H1 (cell line): ENCODE data around the gene BARX1. TPM values are rescaled to one million over a fixed set of nuclear protein-coding genes. Genes with fewer than 3 reads are reported as not detected.

Source experiments
- CTCF ChIA-PET: fragments of 300-600 bp; sonication (Branson Sonifier 250); formaldehyde crosslinking; loops from one replicate; lab custom pipeline; 2021; ENCODE audit not compliant: partially characterized antibody; lab: Charles Lee
- POLR2A ChIA-PET: fragments of 300-600 bp; sonication (Branson Sonifier 250); formaldehyde crosslinking; loops from one replicate; lab custom pipeline; 2021; ENCODE audit warnings: inconsistent platforms; ENCODE audit not compliant: partially characterized antibody; lab: Charles Lee
- DNase-seq, 2 experiments: peaks; one replicate each; pipeline versions ENCODE4 v3.0.0 to v3.0.0-alpha.2; 2010 to 2022; ENCODE audit warnings: low spot score in 2 of 2, low read depth in 1 of 2, mixed read lengths in 1 of 2
- FAIRE-seq: peaks from 2 replicates; lab custom pipeline; 2011; peaks lifted over from hg19 to GRCh38; lab: Jason Lieb, UNC
- H2AFZ ChIP-seq: 2 replicates; pipeline ENCODE4 v1.8.1; 2012; ENCODE audit warnings: low read length, inconsistent platforms
- H2AK5ac ChIP-seq: 2 replicates; pipeline ENCODE4 v1.6.1; 2013; ENCODE audit warnings: low read depth, low read length
- H2BK120ac ChIP-seq: replicated peaks from 2 replicates; pipeline ENCODE3; 2013; ENCODE audit warnings: low read depth, low read length, inconsistent platforms
- H2BK12ac ChIP-seq: 2 replicates; pipeline ENCODE4 v1.6.1; 2013; ENCODE audit warnings: low read depth, low read length
- H2BK15ac ChIP-seq: 2 replicates; pipeline ENCODE4 v1.6.1; 2013; ENCODE audit warnings: low read length
- H2BK20ac ChIP-seq: 2 replicates; pipeline ENCODE4 v1.6.1; 2013; ENCODE audit warnings: low read length
- H2BK5ac ChIP-seq: 2 replicates; pipeline ENCODE4 v1.6.1; 2013; ENCODE audit warnings: low read depth, low read length
- H3K14ac ChIP-seq: 2 replicates; pipeline ENCODE4 v1.6.1; 2013; ENCODE audit warnings: inconsistent platforms; ENCODE audit not compliant: insufficient read length
- H3K18ac ChIP-seq: 2 replicates; pipeline ENCODE4 v1.6.1; 2013; ENCODE audit warnings: low read length; ENCODE audit errors: extremely low read depth
- H3K23ac ChIP-seq: 2 replicates; pipeline ENCODE4 v1.6.1; 2013; ENCODE audit warnings: inconsistent platforms; ENCODE audit not compliant: insufficient read length
- H3K23me2 ChIP-seq: 2 replicates; pipeline ENCODE4 v1.6.1; 2013; ENCODE audit warnings: low read depth, low read length
- H3K27ac ChIP-seq: 2 replicates; pipeline ENCODE4 v1.6.1; 2011; ENCODE audit warnings: low read depth, low read length, inconsistent platforms
- H3K27me3 ChIP-seq, 4 experiments: replicated peaks in 1 of 4; 1 replicate in 1 of 4; 2 replicates in 3 of 4; pipeline versions ENCODE4 v1.6.1 to v1.8.1; 2011 to 2013; ENCODE audit warnings: low read length in 3 of 4, mild to moderate bottlenecking in 3 of 4, inconsistent platforms in 2 of 4, mixed read lengths in 2 of 4, moderate library complexity in 1 of 4; ENCODE audit not compliant: control insufficient read depth in 3 of 4, insufficient read depth in 3 of 4; ENCODE audit errors: extremely low read depth in 1 of 4
- H3K36me3 ChIP-seq, 4 experiments: 2 replicates each; pipeline versions ENCODE4 v1.6.1 to v1.8.1; 2011 to 2013; ENCODE audit warnings: mild to moderate bottlenecking in 4 of 4, low read length in 3 of 4, moderate library complexity in 2 of 4, control low read depth in 1 of 4, inconsistent platforms in 1 of 4; ENCODE audit not compliant: insufficient read depth in 4 of 4, control insufficient read depth in 2 of 4
- H3K4ac ChIP-seq: replicated peaks from 2 replicates; pipeline ENCODE3; 2013; ENCODE audit warnings: low read length, low read depth, mixed read lengths, inconsistent platforms; ENCODE audit not compliant: insufficient read length
- H3K4me1 ChIP-seq, 4 experiments: replicated peaks in 1 of 4; 1 replicate in 1 of 4; 2 replicates in 3 of 4; pipeline versions ENCODE4 v1.6.1 to v1.8.1; 2011 to 2013; ENCODE audit warnings: low read length in 3 of 4, inconsistent platforms in 2 of 4, mixed read lengths in 1 of 4; ENCODE audit not compliant: insufficient read depth in 4 of 4, control insufficient read depth in 3 of 4
- H3K4me2 ChIP-seq, 2 experiments: 2 replicates each; pipeline versions ENCODE4 v1.6.1 to v1.8.1; 2011 to 2013; ENCODE audit warnings: low read depth in 2 of 2, low read length in 2 of 2, control low read depth in 1 of 2, inconsistent platforms in 1 of 2, mild to moderate bottlenecking in 1 of 2; ENCODE audit not compliant: insufficient read depth in 1 of 2
- H3K4me3 ChIP-seq, 4 experiments: fragments of 200-600, 300-600 bp in 1 of 4; sonication (generic), shearing (Covaris generic), sonication (Bioruptor Twin) in 1 of 4; 2 replicates each; pipeline versions ENCODE4 v1.5.1 to v1.8.1; 2011 to 2016; ENCODE audit warnings: low read length in 4 of 4, low read depth in 3 of 4, control low read depth in 2 of 4, inconsistent platforms in 2 of 4, mild to moderate bottlenecking in 2 of 4, mixed read lengths in 1 of 4, moderate library complexity in 1 of 4; ENCODE audit not compliant: insufficient read depth in 2 of 4; ENCODE audit errors: extremely low read depth in 1 of 4
- H3K56ac ChIP-seq: replicated peaks from 2 replicates; pipeline ENCODE3; 2013; ENCODE audit warnings: low read depth, mild to moderate bottlenecking, mixed read lengths, low read length, inconsistent platforms; ENCODE audit not compliant: insufficient read length
- H3K79me1 ChIP-seq: 2 replicates; pipeline ENCODE4 v1.6.1; 2013; ENCODE audit warnings: low read depth, low read length, control low read depth
- H3K79me2 ChIP-seq, 2 experiments: 2 replicates each; pipeline versions ENCODE4 v1.6.1 to v1.8.1; 2012 to 2013; ENCODE audit warnings: low read length in 2 of 2, mild to moderate bottlenecking in 2 of 2, inconsistent platforms in 1 of 2; ENCODE audit not compliant: insufficient read depth in 2 of 2, control insufficient read depth in 1 of 2
- H3K9ac ChIP-seq, 4 experiments: replicated peaks in 1 of 4; 1 replicate in 1 of 4; 2 replicates in 3 of 4; pipeline versions ENCODE4 v1.6.1 to v1.8.1; 2011 to 2013; ENCODE audit warnings: low read depth in 3 of 4, low read length in 3 of 4, control low read depth in 2 of 4, mild to moderate bottlenecking in 2 of 4, moderate library complexity in 2 of 4, inconsistent platforms in 1 of 4; ENCODE audit errors: extremely low read depth in 1 of 4
- H3K9me3 ChIP-seq, 2 experiments: 2 replicates each; pipeline versions ENCODE4 v1.6.1 to v1.8.1; 2012 to 2013; ENCODE audit warnings: mild to moderate bottlenecking in 2 of 2, moderate library complexity in 2 of 2, control low read depth in 1 of 2, inconsistent platforms in 1 of 2, low read depth in 1 of 2, low read length in 1 of 2, mixed read lengths in 1 of 2; ENCODE audit not compliant: insufficient read depth in 2 of 2
- H4K20me1 ChIP-seq, 2 experiments: replicated peaks in 1 of 2; 2 replicates each; pipeline versions ENCODE3 to v1.8.1; 2011 to 2013; ENCODE audit warnings: inconsistent platforms in 2 of 2, low read length in 2 of 2, mild to moderate bottlenecking in 1 of 2; ENCODE audit not compliant: insufficient read depth in 2 of 2, control insufficient read depth in 1 of 2
- H4K5ac ChIP-seq: 2 replicates; pipeline ENCODE4 v1.6.1; 2013; ENCODE audit warnings: low read length, low read depth, mixed read lengths, inconsistent platforms; ENCODE audit not compliant: insufficient read length
- H4K8ac ChIP-seq: 2 replicates; pipeline ENCODE4 v1.8.0; 2013; ENCODE audit warnings: mild to moderate bottlenecking, moderate library complexity, low read length, inconsistent platforms; ENCODE audit not compliant: insufficient read depth; ENCODE audit errors: extremely low read depth
- H4K91ac ChIP-seq: replicated peaks from 2 replicates; pipeline ENCODE3; 2013; ENCODE audit warnings: low read length, mixed read lengths, inconsistent platforms; ENCODE audit not compliant: insufficient read length
- CBX8 ChIP-seq: fragments of 300-800, 300-1000 bp; sonication (generic); IDR thresholded peaks from 2 replicates; pipeline ENCODE4 v1.7.1; 2016; ENCODE audit warnings: low read depth, low read length, borderline replicate concordance
- EZH2 ChIP-seq: fragments of 200-600 bp; sonication (generic); IDR thresholded peaks from 2 replicates; pipeline ENCODE4 v1.7.1; 2012; ENCODE audit warnings: low read depth, mild to moderate bottlenecking, moderate library complexity, low read length, inconsistent platforms; ENCODE audit not compliant: severe bottlenecking
- KDM4A ChIP-seq: IDR thresholded peaks from one replicate; pipeline ENCODE4 v1.7.1; 2012; ENCODE audit warnings: low read depth, mild to moderate bottlenecking, moderate library complexity, low read length, inconsistent platforms; ENCODE audit not compliant: severe bottlenecking
- MAFK ChIP-seq: IDR thresholded peaks from 2 replicates; pipeline ENCODE4 v1.6.1; 2012; ENCODE audit warnings: low read depth, mild to moderate bottlenecking, improper control_type of control experiment, low read length
- SUZ12 ChIP-seq: fragments of 200-600 bp; sonication (generic); IDR thresholded peaks from 2 replicates; pipeline ENCODE4 v1.6.1; 2012; ENCODE audit warnings: mild to moderate bottlenecking, inconsistent platforms, low read length, moderate library complexity, mixed read lengths
- TBP ChIP-seq: IDR thresholded peaks from 2 replicates; pipeline ENCODE4 v1.6.1; 2011; ENCODE audit warnings: low read depth, low read length, improper control_type of control experiment
- WGBS, 2 experiments: shearing (Covaris generic) in 1 of 2; methylation state at CpG; one replicate each; pipeline versions ENCODE4 v1.1.6 to v1.1.7; 2013 to 2015; ENCODE audit warnings: low lambda C conversion rate in 2 of 2, mixed read lengths in 2 of 2, inconsistent platforms in 1 of 2, low coverage in 1 of 2, missing lambda C conversion rate in 1 of 2; ENCODE audit not compliant: insufficient replicate concordance in 2 of 2, insufficient coverage in 1 of 2, insufficient read length in 1 of 2; ENCODE audit errors: extremely low coverage in 1 of 2, missing lambda C conversion rate in 1 of 2; 5-methylcytosine and 5-hydroxymethylcytosine counted together
- polyA plus RNA-seq, 7 experiments: library from polyadenylated mRNA; depleted of rRNA in 3 of 7; stranded (reverse) in 5 of 7; unstranded in 2 of 7; fragments of >200 nt in 5 of 7; fragments of 200-250 nt in 2 of 7; gene quantifications; 1 replicate in 5 of 7; 2 replicates in 1 of 7; 4 replicates in 1 of 7; pipeline versions ENCODE4 v1.2.1 to v1.2.3, GENCODE V29; 2011 to 2013; ENCODE audit warnings: missing spikeins in 2 of 7, mixed read lengths in 2 of 7
- total RNA-seq: library from RNA; stranded (reverse); fragmentation: NEBNext Ultra II Directional; extraction: Animal tissue kit (Norgen Biotek cat#: 25700); gene quantifications from 2 replicates; pipeline ENCODE4 v1.2.1, GENCODE V29; 2021
- TF ChIP-seq, protein P1 (sequence below): IDR thresholded peaks from 2 replicates; pipeline ENCODE4 v1.6.1; 2012; ENCODE audit warnings: inconsistent platforms

Gene BARX1
- total and polyA plus RNA-seq, 2 of the 8 experiments (the other 6 are each of a cell fraction or from before 2014, with no cell fraction given): 0.79 to 2.6 TPM

DNA sequence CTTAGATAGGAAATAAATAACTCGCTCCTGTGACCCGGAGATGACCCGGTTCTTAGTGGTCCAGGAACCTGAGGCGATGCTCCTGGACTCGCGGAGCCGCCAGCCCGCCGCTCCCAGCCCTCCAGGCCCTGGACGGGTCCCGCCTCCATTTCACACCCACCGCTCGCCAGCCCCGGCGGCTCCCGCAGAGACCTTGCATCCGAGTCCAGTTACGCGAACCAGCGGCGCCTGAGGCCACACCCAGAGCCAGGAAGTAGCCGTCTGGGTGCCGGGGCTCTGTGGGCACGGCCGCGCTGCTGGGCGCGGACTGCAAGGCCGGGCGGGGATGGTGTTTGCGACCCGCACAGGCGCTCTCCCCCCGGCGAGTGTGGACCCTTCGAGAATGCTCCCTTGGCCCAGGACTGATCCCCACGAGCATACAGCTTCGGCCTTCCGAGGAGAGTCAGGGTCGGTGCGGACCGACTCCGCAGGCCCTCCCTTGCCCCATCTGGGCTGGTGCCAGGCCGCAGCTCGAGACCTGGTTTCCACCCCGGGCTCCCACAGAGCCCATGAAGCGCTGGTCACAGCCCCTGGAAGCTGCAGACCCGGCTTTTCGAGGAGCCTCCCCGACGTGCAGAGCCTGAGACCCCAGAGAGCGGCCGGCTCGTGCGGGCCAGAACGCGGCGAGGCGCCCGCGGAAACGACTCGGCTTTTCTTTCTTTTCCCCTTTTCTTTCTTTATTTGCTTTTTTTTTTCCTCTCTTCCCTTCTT, 5.2 kb upstream of the BARX1 start:
- DNase-seq (peak in 1 of 2 experiments; percentile 72), FAIRE-seq (no peak)
- no peaks in the 10 kb centered on the region for H3K79me2 ChIP-seq
- H2AFZ ChIP-seq: no peak overlapping the region
- no peak overlapping the region for H2BK15ac ChIP-seq
- no peak for TF ChIP-seq MAFK
- peak; percentile 37 for TF ChIP-seq KDM4A
- no peak for TF ChIP-seq TBP
- TF ChIP-seq, protein P1, sequence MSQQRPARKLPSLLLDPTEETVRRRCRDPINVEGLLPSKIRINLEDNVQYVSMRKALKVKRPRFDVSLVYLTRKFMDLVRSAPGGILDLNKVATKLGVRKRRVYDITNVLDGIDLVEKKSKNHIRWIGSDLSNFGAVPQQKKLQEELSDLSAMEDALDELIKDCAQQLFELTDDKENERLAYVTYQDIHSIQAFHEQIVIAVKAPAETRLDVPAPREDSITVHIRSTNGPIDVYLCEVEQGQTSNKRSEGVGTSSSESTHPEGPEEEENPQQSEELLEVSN: peak; percentile 17; the same call in 1 of the 2 replicates
- TF ChIP-seq EZH2: peak; percentile 96
- peak; percentile 96 for TF ChIP-seq SUZ12
- TF ChIP-seq CBX8: peak; percentile 58; the same call in 1 of the 2 replicates
- WGBS, 2 experiments: 12% methylated on average over 34 of the region's 63 CpGs; no CpG with 5 or more reads in 1 of the 2 experiments
- POLR2A ChIA-PET: interaction anchor here (0.6 to 4.0 kb wide), 3 partner anchors 10 to 282 kb away, joined by 3 to 20 read pairs (median 6); no protein-coding TSS in a partner anchor
- peaks cover 0 to 7% (median 0%) of the 10 kb centered on the region in 4 experiments; a peak in 1 of 8 replicates for H3K36me3 ChIP-seq
- H3K79me1 ChIP-seq: no peaks in the 10 kb centered on the region
- no peak overlapping the region for H4K91ac ChIP-seq
- H3K9me3 ChIP-seq: no peaks in the 10 kb centered on the region; a peak in 1 of 4 replicates
- H4K20me1 ChIP-seq: peaks cover 2 to 23% of the 10 kb centered on the region in 2 experiments
- H3K4me2 ChIP-seq: peak overlapping the region; percentile 65 to 83
- peaks cover 9% of the 10 kb centered on the region for H3K23me2 ChIP-seq
- H2BK120ac ChIP-seq: no peak overlapping the region
- H2BK20ac ChIP-seq: no peak overlapping the region
- no peak overlapping the region for H4K5ac ChIP-seq
- peak overlapping the region in 3 of 4 experiments; percentile 4 to 52 (median 10); a peak in 3 of 8 replicates for H3K4me3 ChIP-seq
- H2AK5ac ChIP-seq: no peak overlapping the region
- no peak overlapping the region for H3K4ac ChIP-seq
- peak overlapping the region; percentile 17; the same call in 1 of the 2 replicates for H4K8ac ChIP-seq
- no peak overlapping the region for H2BK5ac ChIP-seq
- peaks cover 0 to 31% (median 19%) of the 10 kb centered on the region in 4 experiments; a peak in 6 of 7 replicates for H3K4me1 ChIP-seq
- no peak overlapping the region for H3K14ac ChIP-seq
- H2BK12ac ChIP-seq: 0 out of 2 replicates have a peak overlapping the region, but pooled peaks have one; percentile 39
- H3K27me3 ChIP-seq: peaks cover 64 to 75% (median 72%) of the 10 kb centered on the region in 4 experiments
- CTCF ChIA-PET: interaction anchor here (0.6 to 11.8 kb wide), 6 partner anchors 13 to 278 kb away, joined by 3 to 146 read pairs (median 28); no protein-coding TSS in a partner anchor
- no peak overlapping the region for H3K9ac ChIP-seq
- no peak overlapping the region for H3K18ac ChIP-seq
- no peak overlapping the region for H3K23ac ChIP-seq
- H3K56ac ChIP-seq: no peak overlapping the region
- no peak overlapping the region for H3K27ac ChIP-seq
